ENCODE results near the gene ZSWIM8.
"Not testable (repeated sequence)": the region's sequence is repeated elsewhere in the genome, so short reads cannot be mapped to it uniquely, and the experiment has no call there.

ZSWIM8 gene

GRCh38 chr10:73813333-73813732, 27.9 kb downstream of the ZSWIM8 start:
- in situ Hi-C loops (cut with MboI; ENCODE audit: low sequenced_read_pairs): no loop called here

GRCh38 chr10:73814276-73814895, 29.0 kb downstream of the ZSWIM8 start:
- in situ Hi-C loops (cut with MboI; ENCODE audit: low sequenced_read_pairs): no loop called here

DNA sequence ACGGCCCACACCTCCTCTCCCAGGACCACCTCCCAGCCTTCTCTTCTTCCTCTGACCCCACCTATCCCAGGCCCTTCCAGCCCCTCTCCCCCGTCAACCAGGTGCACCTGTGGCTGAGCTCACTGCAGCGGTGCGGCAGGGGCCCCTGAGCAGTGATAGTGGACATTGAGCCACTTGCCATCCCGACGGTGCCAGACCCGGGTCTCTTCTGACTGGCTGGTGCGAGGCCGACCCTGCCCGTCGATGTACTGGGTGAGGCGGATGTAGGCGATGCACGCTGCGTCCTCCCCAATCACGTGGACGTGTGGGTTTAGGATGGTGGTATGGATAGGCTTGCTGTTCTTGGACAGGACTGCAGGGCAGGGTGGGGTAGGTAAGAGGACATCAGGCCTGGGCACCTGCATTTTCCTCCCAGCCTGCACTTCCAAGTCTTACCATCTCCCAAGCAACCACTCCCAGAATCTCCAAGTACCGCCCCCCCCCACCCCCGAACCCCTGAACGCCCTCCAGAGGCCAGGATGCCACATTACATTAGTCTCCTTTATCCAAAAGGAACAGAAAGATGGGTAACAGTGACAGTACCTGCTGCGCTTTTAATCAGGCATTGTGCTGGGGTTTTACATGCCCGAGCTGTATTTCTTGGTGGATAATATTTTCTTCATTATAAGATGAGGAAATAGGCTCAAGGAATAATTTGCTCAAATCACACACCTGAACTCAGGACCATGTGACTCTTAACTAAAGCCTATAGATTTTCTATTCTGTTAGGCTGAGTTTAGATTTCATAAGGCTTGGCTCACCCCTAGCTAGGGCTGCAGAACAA, 29.7 kb downstream of the ZSWIM8 start:
- in situ Hi-C loops (cut with MboI; ENCODE audit: low sequenced_read_pairs): no loop called here

GRCh38 chr10:73815719-73816030, 30.3 kb downstream of the ZSWIM8 start:
- in situ Hi-C loops (cut with MboI; ENCODE audit: low sequenced_read_pairs): no loop called here

DNA sequence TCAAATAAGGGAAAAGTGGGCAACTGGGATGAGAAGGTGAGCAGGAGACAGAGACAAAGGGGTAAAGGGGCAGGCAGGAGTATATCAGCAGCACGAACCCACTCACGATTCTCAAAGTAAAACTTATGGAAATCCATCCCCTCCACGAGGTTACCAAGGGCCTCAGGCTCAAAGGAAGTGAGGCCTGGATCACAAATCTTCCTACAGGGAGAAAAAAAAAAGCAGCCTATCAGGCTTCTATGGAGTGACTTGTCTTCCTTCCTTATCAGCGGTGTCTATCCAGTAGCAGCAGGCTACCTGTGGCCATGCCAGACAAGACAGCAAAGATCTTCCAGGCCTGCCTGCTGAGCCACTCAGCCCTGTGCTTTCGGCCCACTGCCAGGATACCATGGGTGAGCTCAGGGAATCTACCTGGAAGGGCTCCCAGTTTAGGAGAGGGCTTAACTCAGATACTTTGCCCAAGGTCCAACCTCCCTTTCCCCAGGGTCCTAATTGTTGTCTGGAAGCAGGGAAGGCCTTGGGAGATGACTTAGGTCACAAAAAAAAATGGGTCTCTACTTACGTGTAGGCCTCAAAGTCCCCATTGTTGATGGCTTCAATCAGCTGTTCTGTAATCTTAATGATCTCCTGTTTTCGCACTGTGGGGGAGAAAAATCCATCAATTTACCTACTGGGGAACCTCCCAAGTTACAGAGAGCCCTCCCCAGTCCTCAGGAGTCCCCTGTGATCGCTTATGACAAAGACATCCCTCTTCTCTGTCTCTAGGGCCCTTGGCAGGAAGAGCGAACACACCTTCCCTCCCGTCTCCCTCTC, 31.7 kb downstream of the ZSWIM8 start:
- in situ Hi-C loops (cut with MboI; ENCODE audit: low sequenced_read_pairs): no loop called here

DNA sequence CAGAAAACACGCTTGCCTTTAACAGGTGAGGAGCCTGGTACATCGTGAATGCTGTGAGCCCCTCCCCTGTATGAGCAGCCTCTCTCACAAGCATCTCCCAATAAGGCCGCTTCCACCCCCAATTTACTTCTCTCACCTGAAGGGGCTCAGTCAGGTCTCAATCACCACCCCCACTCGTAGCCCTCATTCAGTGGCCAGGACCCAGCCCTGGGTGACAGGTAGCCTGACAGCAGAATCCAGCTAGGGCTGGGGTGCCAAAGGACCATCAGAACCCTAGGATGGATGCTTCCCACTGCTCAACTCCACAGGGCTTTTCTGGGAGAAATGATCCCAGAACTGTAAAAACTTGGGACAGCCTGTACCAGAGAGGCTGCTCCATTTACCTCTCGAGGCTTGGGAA, 32.4 kb downstream of the ZSWIM8 start:
- in situ Hi-C loops (cut with MboI; ENCODE audit: low sequenced_read_pairs): no loop called here

GRCh38 chr10:73818402-73818801, 33.0 kb downstream of the ZSWIM8 start:
- in situ Hi-C loops (cut with MboI; ENCODE audit: low sequenced_read_pairs): no loop called here

DNA sequence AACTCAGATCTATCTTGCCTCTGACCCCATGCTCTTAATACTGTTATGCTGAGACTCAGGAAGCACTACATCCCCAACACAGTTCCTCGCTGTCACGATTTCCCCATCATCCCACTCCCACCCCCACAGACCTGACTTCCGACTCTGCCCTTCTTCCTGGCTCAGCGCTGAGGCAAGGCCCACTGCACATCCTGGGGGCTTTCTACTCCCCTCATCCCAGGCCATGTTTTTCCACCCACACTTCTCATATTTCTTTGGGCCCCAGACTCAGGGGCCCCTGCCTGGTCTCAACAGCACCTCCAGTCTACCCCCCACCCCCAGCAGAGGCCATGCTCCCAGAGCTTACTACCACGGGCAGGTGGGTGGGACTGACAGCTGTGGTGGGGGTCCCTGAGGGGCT, 33.7 kb downstream of the ZSWIM8 start:
- in situ Hi-C loops (cut with MboI; ENCODE audit: low sequenced_read_pairs): no loop called here

DNA sequence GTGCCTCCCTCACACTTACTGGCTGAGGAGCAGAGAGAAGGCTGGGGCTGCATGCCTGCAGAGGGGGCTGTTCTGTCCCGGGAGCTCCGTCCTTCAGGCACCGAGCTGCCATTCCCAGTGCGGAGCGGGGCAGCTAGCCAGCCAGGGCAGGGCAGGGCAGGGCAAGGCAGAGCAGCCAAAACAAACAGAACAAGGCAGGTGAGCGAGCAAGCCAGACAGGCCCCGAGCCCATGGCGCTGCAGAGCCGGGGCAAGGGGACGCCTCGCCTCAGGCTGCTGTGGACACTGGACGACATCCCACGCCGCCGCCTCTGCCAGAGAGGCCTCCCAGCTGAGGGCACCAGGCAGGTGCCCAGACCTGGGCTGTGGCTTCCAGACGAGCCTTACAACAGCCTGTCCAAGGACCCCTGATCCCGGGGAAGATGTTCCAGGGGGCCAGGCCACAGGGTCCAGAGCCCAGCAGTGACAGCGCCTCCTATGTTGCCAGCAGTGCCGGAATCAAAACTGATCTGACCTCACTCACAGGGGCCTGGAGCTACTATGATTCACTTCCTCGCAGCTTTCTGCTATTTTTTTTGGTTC, 34.2 kb downstream of the ZSWIM8 start:
- in situ Hi-C loops (cut with MboI; ENCODE audit: low sequenced_read_pairs): no loop called here

DNA sequence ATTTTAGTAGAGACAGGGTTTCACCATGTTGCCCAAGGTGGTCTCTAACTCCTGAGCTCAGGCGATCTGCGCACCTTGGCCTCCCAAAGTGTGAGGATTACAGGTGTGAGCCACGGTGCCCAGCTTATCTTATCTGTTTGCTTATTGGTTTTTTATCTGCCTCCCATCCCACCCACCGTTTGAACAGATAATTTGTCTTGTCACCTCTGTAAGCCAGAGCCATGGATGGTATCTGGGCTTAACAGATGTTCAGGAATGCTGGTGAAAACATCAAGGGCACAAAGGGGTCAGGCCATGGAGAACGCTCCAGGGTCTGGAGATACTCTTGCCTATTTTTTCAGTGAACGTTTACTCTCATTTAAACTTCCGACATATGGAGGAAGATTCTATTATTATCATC, 38.0 kb downstream of the ZSWIM8 start:
- in situ Hi-C loops (cut with MboI; ENCODE audit: low sequenced_read_pairs): no loop called here

DNA sequence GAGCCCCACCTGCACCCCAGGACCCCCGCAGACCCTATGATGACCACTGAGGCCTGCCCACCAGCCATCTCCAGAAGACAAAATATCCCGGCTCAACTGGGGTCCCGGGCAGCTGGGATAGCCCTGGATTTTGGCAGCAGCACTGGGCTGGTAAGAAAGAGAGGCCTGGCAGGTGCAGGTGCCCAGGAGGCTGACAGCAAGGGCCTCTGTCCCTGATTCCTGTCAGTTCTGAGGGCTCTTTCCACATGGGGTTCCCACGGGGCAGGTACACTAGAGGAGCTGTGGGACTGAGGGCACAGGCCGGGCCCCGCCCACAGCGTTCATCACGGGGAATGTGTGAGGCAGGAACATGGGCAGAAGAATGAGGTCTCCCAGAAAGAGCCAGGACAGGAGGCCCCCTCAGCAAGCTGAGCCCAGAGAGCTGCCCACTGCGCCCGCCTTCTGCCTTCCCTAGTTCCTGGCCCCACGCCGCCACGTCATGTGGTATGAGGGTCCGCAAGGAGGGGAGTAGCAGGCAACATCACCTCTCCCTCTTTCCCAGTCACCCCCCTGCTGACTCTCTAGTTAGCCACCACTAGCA, 38.8 kb downstream of the ZSWIM8 start:
- in situ Hi-C loops (cut with MboI; ENCODE audit: low sequenced_read_pairs): no loop called here

- in situ Hi-C loops (cut with MboI; ENCODE audit: low sequenced_read_pairs): no loop called here
These were observed 42.1 kb downstream of the ZSWIM8 start for GRCh38 chr10:73827346-73828089.

- in situ Hi-C loops (cut with MboI; ENCODE audit: low sequenced_read_pairs): no loop called here
These were observed 42.8 kb downstream of the ZSWIM8 start for GRCh38 chr10:73828161-73828560.

DNA sequence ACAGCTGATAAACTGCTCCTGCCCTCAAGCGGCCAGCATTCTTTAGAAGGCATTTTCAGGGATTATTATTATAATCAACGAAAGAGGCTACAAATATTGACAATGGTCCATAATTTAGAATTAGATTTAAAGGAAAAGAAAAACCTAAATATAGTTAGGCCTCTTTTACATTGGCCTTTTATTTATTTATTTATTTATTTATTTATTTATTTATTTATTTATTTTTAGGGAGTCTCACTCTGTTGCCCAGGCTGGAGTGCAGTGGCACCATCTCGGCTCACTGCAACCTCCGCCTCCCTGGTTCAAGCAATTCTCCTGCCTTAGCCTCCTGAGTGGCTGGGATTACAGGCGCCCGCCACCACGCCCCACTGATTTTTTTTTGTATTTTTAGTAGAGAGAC, 43.7 kb downstream of the ZSWIM8 start:
- in situ Hi-C loops (cut with MboI; ENCODE audit: low sequenced_read_pairs): not testable (repeated sequence)

GRCh38 chr10:73836427-73836980, 51.1 kb downstream of the ZSWIM8 start:
- in situ Hi-C loops (cut with MboI; ENCODE audit: low sequenced_read_pairs): no loop called here

DNA sequence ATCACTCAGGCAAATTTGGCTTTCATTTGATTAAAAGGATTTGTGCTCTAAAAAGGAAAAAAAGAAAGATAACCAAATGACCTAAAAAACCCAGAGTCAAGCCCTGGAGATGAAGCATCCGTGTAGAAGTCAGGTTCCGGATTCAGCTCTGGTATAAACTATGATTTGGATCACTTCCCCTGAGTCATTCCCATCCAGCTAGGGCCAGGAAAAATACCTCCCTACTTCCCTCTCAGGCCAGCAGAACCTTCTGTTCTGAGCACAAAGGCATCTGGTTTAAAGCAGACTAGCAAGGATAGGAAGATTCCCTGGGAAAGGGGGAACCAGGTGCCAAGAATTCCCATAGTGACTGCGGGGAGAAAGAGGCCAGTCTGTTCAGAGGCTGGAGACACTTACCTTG, 51.7 kb downstream of the ZSWIM8 start:
- in situ Hi-C loops (cut with MboI; ENCODE audit: low sequenced_read_pairs): no loop called here

GRCh38 chr10:73838008-73838567, 52.7 kb downstream of the ZSWIM8 start:
- in situ Hi-C loops (cut with MboI; ENCODE audit: low sequenced_read_pairs): no loop called here

DNA sequence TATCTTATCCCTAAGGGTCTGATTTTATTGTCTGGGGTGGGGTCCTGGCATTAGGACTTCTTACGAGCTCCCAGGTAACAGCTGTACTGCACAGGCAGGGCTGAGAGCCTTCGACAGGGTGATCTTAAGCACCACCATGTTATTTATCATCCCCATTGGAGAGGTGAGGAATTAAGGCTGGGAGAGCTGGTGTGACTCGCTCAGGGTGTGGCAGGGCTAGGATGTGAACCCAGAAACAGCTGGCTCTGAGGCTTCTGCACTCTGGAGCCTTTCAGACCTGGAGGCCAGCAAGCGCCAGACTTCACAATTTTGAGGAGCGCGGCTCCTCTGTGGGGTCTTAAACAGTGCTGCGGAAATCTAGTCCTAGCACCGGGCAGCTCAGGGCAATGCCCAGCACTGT, 53.4 kb downstream of the ZSWIM8 start:
- in situ Hi-C loops (cut with MboI; ENCODE audit: low sequenced_read_pairs): no loop called here

GRCh38 chr10:73839276-73839966, 54.0 kb downstream of the ZSWIM8 start:
- in situ Hi-C loops (cut with MboI; ENCODE audit: low sequenced_read_pairs): no loop called here

Measured in HL-60/S4 treated with phorbol 12-myristate 13-acetate at 8.2 ng/mL for 4 days and 3 days (cell line).